Vein endothelial cell (primary cell): ENCODE results near the gene UBA3. TPM values are rescaled to one million over a fixed set of nuclear protein-coding genes. Genes with fewer than 3 reads are reported as not detected.

ENCODE experiments used
- small RNA-seq: library from RNA; depleted of rRNA; stranded (forward); fragments of <200 nt; gene quantifications from one replicate; pipeline ENCODE3, GENCODE V24; 2012
- total RNA-seq: library from RNA; depleted of rRNA; stranded (reverse); fragments of >200 nt; gene quantifications from 2 replicates; pipeline ENCODE4 v1.2.3, GENCODE V29; 2012

Gene UBA3
- total RNA-seq, result 58.5 and 79.9 TPM in 2 replicates

GRCh38 chr3:69080233-69080920 lies at the start of gene UBA3:
UBA3 (minus strand) TSS chr3:69080365; CDS start chr3:69080353, 12 bp downstream.

GRCh38 chr3:69122403-69122802 lies 42.2 kb upstream of the UBA3 start, which contains the start of gene LMOD3:
LMOD3 (minus strand) TSS chr3:69122595; CDS start chr3:69122386, 209 bp downstream.

GRCh38 chr3:69084326-69085167 lies 4.4 kb upstream of the UBA3 start, which contains the start of gene ARL6IP5:
ARL6IP5 (plus strand) TSS chr3:69084937; CDS start chr3:69085048, 111 bp downstream.

GRCh38 chr3:69051756-69052471 lies 28.3 kb downstream of the UBA3 start, which contains the start of gene TMF1:
TMF1 (minus strand) TSS chr3:69052333; CDS start chr3:69052086, 247 bp downstream.

GRCh38 chr3:69013253-69014021 lies 66.7 kb downstream of the UBA3 start, which contains the start of gene EOGT:
EOGT (minus strand) TSS chr3:69013684; CDS start chr3:69009846, 3,838 bp downstream.

Small RNA genes within 50 kb of the gene (small RNA-seq; reads per million reads assigned to genes)
- 0.58 reads per million, percentile 37 among the genes with 10 or more reads in this experiment for gene MIR3136

Other genes starting within 250 kb of the UBA3 start
- not detected in 2 replicates for gene TAFA4, start 147.8 kb downstream of the UBA3 start, total RNA-seq
- 99.9 and 114 TPM in 2 replicates for gene EOGT, start 66.7 kb downstream of the UBA3 start, total RNA-seq
- 31.7 and 33.7 TPM in 2 replicates for gene TMF1, start 28.0 kb downstream of the UBA3 start, total RNA-seq
- 103 and 111 TPM in 2 replicates for gene ARL6IP5, start 4.6 kb upstream of the UBA3 start, total RNA-seq
- not detected in 2 replicates for gene LMOD3, start 42.2 kb upstream of the UBA3 start, total RNA-seq